GM12875 (cell line): ENCODE results near the gene SLC2A6.
A peak's percentile ranks its signal among the peaks of the same experiment; 100 is the strongest.

ENCODE experiments used
- H3K4me3 ChIP-seq: one replicate; pipeline ENCODE4 v1.5.1; 2011; ENCODE audit warnings: low read depth, low read length, control low read depth
- CTCF ChIP-seq: IDR thresholded peaks from 2 replicates; pipeline ENCODE4 v1.5.1; 2011; ENCODE audit warnings: low read depth, mild to moderate bottlenecking, control low read depth, inconsistent platforms, low read length, moderate library complexity, borderline replicate concordance; ENCODE audit not compliant: insufficient read depth

The SLC2A6 gene

GRCh38 chr9:133429214-133429613 lies 49.7 kb downstream of the SLC2A6 start:
- H3K4me3 ChIP-seq, result no peak overlapping the region
- TF ChIP-seq CTCF, result no peak

- H3K4me3 ChIP-seq, result peak overlapping the region; percentile 10
- no peak for TF ChIP-seq CTCF
These were observed 50.2 kb downstream of the SLC2A6 start for GRCh38 chr9:133428617-133429101.

GRCh38 chr9:133427658-133428348 lies 51.1 kb downstream of the SLC2A6 start:
- H3K4me3 ChIP-seq, result no peak overlapping the region
- no peak for TF ChIP-seq CTCF

- no peak for TF ChIP-seq CTCF
- no peak overlapping the region for H3K4me3 ChIP-seq
These were observed 52.9 kb downstream of the SLC2A6 start for GRCh38 chr9:133426011-133426410.

- H3K4me3 ChIP-seq, result no peak overlapping the region
- no peak for TF ChIP-seq CTCF
These were observed 53.8 kb downstream of the SLC2A6 start for GRCh38 chr9:133425049-133425632.

- no peak overlapping the region for H3K4me3 ChIP-seq
- no peak for TF ChIP-seq CTCF
These were observed 54.7 kb downstream of the SLC2A6 start for GRCh38 chr9:133424187-133424586.

- no peak overlapping the region for H3K4me3 ChIP-seq
- TF ChIP-seq CTCF, result no peak
These were observed 55.7 kb downstream of the SLC2A6 start for GRCh38 chr9:133423216-133423615.
